ENCODE measurements around the gene OR8B4. TPM values are rescaled to one million over a fixed set of nuclear protein-coding genes. Genes with fewer than 3 reads are reported as not detected.

OR8B4 gene
- total RNA-seq, result not detected
- not detected for polyA plus RNA-seq
- long read RNA-seq, donor 1, result 0 reads
- long read RNA-seq, donor 2, result 0 reads
- long read RNA-seq, donor 3, result 0 reads
- long read RNA-seq, donor 4, result 0 reads
- long read RNA-seq, donor 5, result 0 reads

DNA sequence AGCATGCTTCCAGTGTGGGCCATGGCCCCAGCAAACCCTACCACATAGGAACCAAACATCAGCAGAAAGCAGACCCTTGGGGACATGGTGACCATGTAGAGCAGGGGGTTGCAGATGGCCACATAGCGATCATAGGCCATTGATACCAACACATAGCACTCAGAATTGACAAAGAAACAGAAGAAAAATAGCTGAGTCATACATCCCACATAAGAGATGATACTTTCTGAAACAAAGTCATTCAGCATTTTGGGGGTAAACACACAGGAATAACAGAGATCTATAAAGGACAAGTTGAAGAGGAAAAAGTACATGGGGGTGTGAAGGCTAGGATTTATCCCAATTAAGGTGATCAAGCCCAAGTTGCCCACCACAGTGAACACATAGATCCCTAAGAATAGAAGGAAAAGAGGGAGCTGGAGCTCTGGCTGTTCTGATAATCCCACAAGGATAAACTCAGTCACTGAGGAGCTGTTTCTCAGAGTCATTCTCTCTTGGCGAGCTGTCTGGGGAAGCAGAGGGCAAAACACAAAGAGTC is at the start of gene OR8B4:
Gene OR8B4 (minus strand): TSS at position 488 of the 538 bp plus-strand sequence. CDS start 0 bp downstream, at position 488.
- no peak for ATAC-seq (ENCODE audit: insufficient read depth, low FRiP score)
- Histone ChIP-seq H3K9ac (ENCODE audit: insufficient read depth in 1 of 2, low read length in 2 of 2) (no peak within 1 kb of the TSS), H3K27me3 (ENCODE audit: control insufficient read depth in 3 of 3, insufficient read depth in 3 of 3, low read length in 2 of 3) (peaks cover 0 to 6% (median 2%) of the 10 kb centered on the region in 3 donors), H3K27ac (ENCODE audit: low read depth in 1 of 2, low read length in 1 of 2) (no peak within 1 kb of the TSS), H3K4me3 (no peak within 1 kb of the TSS), H3K9me3 (ENCODE audit: control insufficient read depth in 4 of 4, insufficient read depth in 3 of 4, low read length in 3 of 4) (no peaks in the 10 kb centered on the region), H3K4me1 (ENCODE audit: control insufficient read depth in 5 of 5, insufficient read depth in 5 of 5, low read length in 5 of 5) (no peaks in the 10 kb centered on the region), H3K36me3 (ENCODE audit: control insufficient read depth in 4 of 4, insufficient read depth in 4 of 4, low read length in 4 of 4) (no peaks in the 10 kb centered on the region)
- WGBS, 2 donors, result 75 to 89% methylated on average over 2 of the region's 2 CpGs
- TF ChIP-seq CTCF (IDR thresholded peaks at IDR 0.05; ENCODE audit: control extremely low read depth, extremely low read depth), result no peak
- no peak for DNase-seq

DNA sequence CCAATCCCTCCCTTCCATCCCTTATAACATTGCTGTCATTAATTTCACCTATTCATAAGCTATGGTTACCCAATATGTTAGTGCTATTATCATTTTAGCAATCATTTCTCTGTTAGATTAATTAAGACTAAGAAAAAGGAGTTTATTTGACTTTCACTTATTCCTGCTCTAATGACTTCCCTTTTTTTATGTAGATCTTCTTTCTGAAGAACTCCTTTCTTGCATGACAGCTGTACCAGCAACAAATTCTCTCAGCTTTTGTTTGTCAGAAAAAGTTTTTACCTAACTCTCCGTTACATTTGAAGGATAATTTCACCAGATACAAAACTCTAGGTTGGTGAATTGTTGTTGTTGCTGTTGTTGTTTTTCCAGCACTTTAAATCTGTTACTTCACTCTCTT is 49.4 kb upstream of the OR8B4 start:
- H3K9me3 ChIP-seq (ENCODE audit: control insufficient read depth in 4 of 4, insufficient read depth in 3 of 4, low read length in 3 of 4), result no peaks in the 10 kb centered on the region
- H3K4me1 ChIP-seq (ENCODE audit: control insufficient read depth in 5 of 5, insufficient read depth in 5 of 5, low read length in 5 of 5), result peaks cover 0 to 3% (median 0%) of the 10 kb centered on the region in 5 donors

DNA sequence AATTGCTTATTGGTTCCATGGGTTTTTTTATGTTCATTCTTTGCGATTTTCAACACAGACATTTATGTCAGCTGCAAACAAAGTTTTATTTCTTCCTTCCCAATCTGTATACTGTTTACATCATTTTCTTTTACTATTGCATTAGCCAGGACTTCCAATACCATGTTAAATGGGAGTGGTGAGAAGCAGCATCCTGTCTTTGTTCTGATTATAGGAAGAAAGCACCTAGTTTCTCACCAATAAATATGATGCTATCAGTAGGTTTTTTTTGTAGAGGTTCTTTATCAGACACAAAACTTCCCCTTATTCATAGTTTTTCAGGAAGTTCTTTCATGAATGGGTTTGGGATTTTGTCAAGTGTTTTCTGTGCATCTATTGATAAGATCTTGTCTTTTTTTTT is 48.8 kb upstream of the OR8B4 start:
- DNase-seq (no peak), ATAC-seq (ENCODE audit: insufficient read depth, low FRiP score) (no peak)
- H3K36me3 ChIP-seq (ENCODE audit: control insufficient read depth in 4 of 4, insufficient read depth in 4 of 4, low read length in 4 of 4), result no peaks in the 10 kb centered on the region
- H3K4me1 ChIP-seq (ENCODE audit: control insufficient read depth in 5 of 5, insufficient read depth in 5 of 5, low read length in 5 of 5), result peaks cover 0 to 3% (median 0%) of the 10 kb centered on the region in 5 donors
- WGBS, 2 donors, result 41 to 56% methylated on average over 1 of the region's 1 CpG
- no peak overlapping the region for H3K27ac ChIP-seq (ENCODE audit: low read depth in 1 of 2, low read length in 1 of 2)
- no peak overlapping the region for H3K4me3 ChIP-seq
- no peaks in the 10 kb centered on the region for H3K27me3 ChIP-seq (ENCODE audit: control insufficient read depth in 3 of 3, insufficient read depth in 3 of 3, low read length in 2 of 3)
- H3K9me3 ChIP-seq (ENCODE audit: control insufficient read depth in 4 of 4, insufficient read depth in 3 of 4, low read length in 3 of 4), result no peaks in the 10 kb centered on the region
- no peak for TF ChIP-seq CTCF (IDR thresholded peaks at IDR 0.05; ENCODE audit: control extremely low read depth, extremely low read depth)
- no peak overlapping the region for H3K9ac ChIP-seq (ENCODE audit: insufficient read depth in 1 of 2, low read length in 2 of 2)

More for the DNA sequence above, 49.4 kb upstream of the OR8B4 start:
- DNase-seq, result no peak
- 76 to 82% methylated on average over 1 of the region's 1 CpG for WGBS, 2 donors
- no peak for TF ChIP-seq CTCF (IDR thresholded peaks at IDR 0.05; ENCODE audit: control extremely low read depth, extremely low read depth)
- no peak for ATAC-seq (ENCODE audit: insufficient read depth, low FRiP score)
- Histone ChIP-seq H3K9ac (ENCODE audit: insufficient read depth in 1 of 2, low read length in 2 of 2) (no peak overlapping the region), H3K27ac (ENCODE audit: low read depth in 1 of 2, low read length in 1 of 2) (no peak overlapping the region), H3K4me3 (no peak overlapping the region), H3K27me3 (ENCODE audit: control insufficient read depth in 3 of 3, insufficient read depth in 3 of 3, low read length in 2 of 3) (no peaks in the 10 kb centered on the region), H3K36me3 (ENCODE audit: control insufficient read depth in 4 of 4, insufficient read depth in 4 of 4, low read length in 4 of 4) (no peaks in the 10 kb centered on the region)
